Muscle of leg (tissue), 11 donors: ENCODE results near the gene SYNM. TPM values are rescaled to one million over a fixed set of nuclear protein-coding genes. Genes with fewer than 3 reads are reported as not detected.

Source experiments
- DNase-seq: peaks from one replicate; pipeline ENCODE4 v3.0.0; 2013
- H3K27ac ChIP-seq: one replicate; pipeline ENCODE4 v1.5.1; 2013; ENCODE audit warnings: mild to moderate bottlenecking, low read length, control low read depth
- H3K27me3 ChIP-seq: one replicate; pipeline ENCODE4 v1.6.1; 2013; ENCODE audit warnings: low read length; ENCODE audit not compliant: control insufficient read depth, insufficient read depth
- H3K36me3 ChIP-seq: one replicate; pipeline ENCODE4 v1.6.1; 2013; ENCODE audit warnings: low read length; ENCODE audit not compliant: control insufficient read depth, insufficient read depth
- H3K4me1 ChIP-seq: one replicate; pipeline ENCODE4 v1.6.1; 2013; ENCODE audit warnings: low read length; ENCODE audit not compliant: control insufficient read depth, insufficient read depth
- H3K4me3 ChIP-seq: one replicate; pipeline ENCODE4 v1.5.1; 2013; ENCODE audit warnings: low read length, control low read depth
- H3K9me3 ChIP-seq: replicated peaks from 2 replicates; pipeline ENCODE4 v1.6.1; 2013; ENCODE audit warnings: low read depth, low read length; ENCODE audit not compliant: control insufficient read depth
- WGBS: methylation state at CpG from one replicate; pipeline ENCODE4 v1.1.5; 2013; ENCODE audit warnings: missing lambda C conversion rate; ENCODE audit not compliant: insufficient coverage; 5-methylcytosine and 5-hydroxymethylcytosine counted together
- polyA plus RNA-seq, 8 donors: library from polyadenylated mRNA; unstranded; fragments of 120-200 nt; gene quantifications; one replicate each; pipeline versions ENCODE4 v1.2.1 to v1.2.3, GENCODE V29; 2013; ENCODE audit warnings: inconsistent platforms in 1 of 8, low replicate concordance in 1 of 8; ENCODE audit not compliant: insufficient read length in 8 of 8, insufficient read depth in 1 of 8
- total RNA-seq: library from RNA; stranded (reverse); fragments of 120-200 nt; gene quantifications from one replicate; pipeline ENCODE4 v1.2.4, GENCODE V29; 2013

Gene SYNM
- total and polyA plus RNA-seq, 9 donors, result 29.4 to 66.6 (median 46.5) TPM

- WGBS, result 86% methylated on average over 6 of the region's 8 CpGs
- H3K27me3 ChIP-seq, result no peaks in the 10 kb centered on the region
- DNase-seq, result no peak
- H3K4me3 ChIP-seq, result no peak overlapping the region
- H3K36me3 ChIP-seq, result peaks cover 8% of the 10 kb centered on the region
- H3K4me1 ChIP-seq, result peaks cover 7% of the 10 kb centered on the region
- H3K27ac ChIP-seq, result no peak overlapping the region
- no peaks in the 10 kb centered on the region for H3K9me3 ChIP-seq
Measured at GRCh38 chr15:99117111-99117510, 12.2 kb downstream of the SYNM start.

- Histone ChIP-seq H3K4me1 (peaks cover 7% of the 10 kb centered on the region), H3K9me3 (no peaks in the 10 kb centered on the region), H3K27ac (no peak overlapping the region), H3K4me3 (no peak overlapping the region), H3K27me3 (no peaks in the 10 kb centered on the region), H3K36me3 (peaks cover 8% of the 10 kb centered on the region)
- WGBS, result 86% methylated on average over 19 of the region's 20 CpGs
- no peak for DNase-seq
Measured at GRCh38 chr15:99117563-99118257, 12.8 kb downstream of the SYNM start.

DNA sequence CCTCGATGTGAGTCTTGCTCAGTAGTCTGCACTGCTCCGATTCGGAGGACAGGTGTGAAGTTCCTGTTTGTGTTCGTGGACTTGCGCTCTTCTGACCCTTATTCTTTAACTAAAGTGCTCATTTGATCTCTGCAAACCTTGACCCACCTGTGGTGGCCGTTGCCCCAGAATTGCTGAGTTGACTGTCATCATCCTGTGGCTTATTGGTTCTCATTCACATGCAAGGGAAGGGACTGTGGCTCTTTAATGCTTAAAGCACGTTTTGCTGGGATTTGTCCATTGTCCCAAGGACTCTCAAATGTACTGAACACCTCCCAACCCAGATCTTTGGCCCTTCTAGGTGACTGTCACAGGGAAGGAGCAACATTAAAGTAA, 13.4 kb downstream of the SYNM start:
- no peaks in the 10 kb centered on the region for H3K27me3 ChIP-seq
- H3K27ac ChIP-seq, result no peak overlapping the region
- no peak for DNase-seq
- no peaks in the 10 kb centered on the region for H3K9me3 ChIP-seq
- H3K36me3 ChIP-seq, result peaks cover 8% of the 10 kb centered on the region
- no peak overlapping the region for H3K4me3 ChIP-seq
- H3K4me1 ChIP-seq, result peaks cover 12% of the 10 kb centered on the region
- WGBS, result 84% methylated on average over 6 of the region's 7 CpGs

DNA sequence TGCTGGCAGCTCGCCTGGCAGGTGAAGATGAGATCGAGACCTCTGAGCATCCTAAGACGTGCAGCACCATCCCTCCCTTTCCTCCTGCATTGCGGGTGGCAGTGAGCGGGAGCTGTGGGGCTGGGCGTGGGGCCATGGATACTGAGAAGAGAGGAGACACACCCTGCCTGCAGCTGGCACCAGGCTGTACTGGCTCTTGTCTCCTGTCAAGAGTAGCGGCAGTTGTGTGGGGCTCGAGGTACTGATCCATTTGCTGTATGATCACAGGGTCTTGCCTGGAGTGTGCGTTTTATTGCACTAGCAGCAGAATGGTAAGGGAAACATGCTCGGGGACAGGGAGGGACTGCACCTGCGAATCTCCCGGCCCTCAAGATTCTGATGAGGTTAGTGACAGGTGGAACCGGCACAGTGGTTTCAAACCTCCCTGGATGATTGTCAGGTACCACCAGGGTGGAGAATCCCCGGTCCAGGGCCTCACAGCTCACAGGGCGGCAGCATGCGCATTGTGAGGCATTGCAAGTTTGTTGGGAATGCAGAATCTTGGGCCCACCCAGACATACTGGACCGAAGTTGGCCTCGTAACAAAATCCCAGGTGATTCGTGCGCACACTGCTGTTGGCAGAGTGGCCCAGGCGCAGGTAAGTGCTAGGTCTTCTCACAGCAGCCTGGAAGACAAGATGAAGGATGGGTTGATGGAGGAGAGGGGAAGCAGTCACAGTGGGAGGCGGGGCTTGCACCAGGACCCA, 14.1 kb downstream of the SYNM start:
- no peak overlapping the region for H3K27ac ChIP-seq
- H3K4me3 ChIP-seq, result no peak overlapping the region
- H3K9me3 ChIP-seq, result no peaks in the 10 kb centered on the region
- H3K36me3 ChIP-seq, result peaks cover 3% of the 10 kb centered on the region
- peaks cover 19% of the 10 kb centered on the region for H3K4me1 ChIP-seq
- DNase-seq, result no peak
- no peaks in the 10 kb centered on the region for H3K27me3 ChIP-seq
- 88% methylated on average over 17 of the region's 22 CpGs for WGBS

- DNase-seq, result no peak
- H3K4me3 ChIP-seq, result no peak overlapping the region
- WGBS, result 73% methylated on average over 11 of the region's 12 CpGs
- peaks cover 31% of the 10 kb centered on the region for H3K4me1 ChIP-seq
- no peaks in the 10 kb centered on the region for H3K36me3 ChIP-seq
- H3K9me3 ChIP-seq, result no peaks in the 10 kb centered on the region
- H3K27me3 ChIP-seq, result no peaks in the 10 kb centered on the region
- H3K27ac ChIP-seq, result no peak overlapping the region
Measured at GRCh38 chr15:99120050-99120777, 15.3 kb downstream of the SYNM start.

DNA sequence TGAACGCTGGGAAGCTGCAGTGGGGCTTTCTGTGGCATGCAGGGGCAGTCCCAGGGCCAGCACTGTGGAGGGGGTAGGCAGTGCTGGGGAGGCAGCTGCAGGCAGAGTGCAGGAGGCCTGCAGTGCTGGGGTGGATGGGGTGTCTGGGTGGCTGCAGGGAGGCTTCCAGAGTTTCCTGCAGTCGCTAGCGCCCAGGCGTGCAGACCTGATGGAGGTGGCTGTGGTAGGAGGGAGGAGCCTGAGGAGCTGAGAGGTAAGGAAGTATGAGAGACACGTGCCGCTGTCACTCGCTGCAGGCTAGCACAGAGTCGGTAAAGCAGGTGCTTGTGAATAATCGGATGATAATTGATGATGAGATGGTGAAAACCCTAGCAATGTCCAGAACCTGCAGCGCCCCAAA, 16.3 kb downstream of the SYNM start:
- Histone ChIP-seq H3K4me1 (peaks cover 40% of the 10 kb centered on the region), H3K4me3 (no peak overlapping the region), H3K27ac (no peak overlapping the region), H3K27me3 (no peaks in the 10 kb centered on the region), H3K36me3 (no peaks in the 10 kb centered on the region), H3K9me3 (no peaks in the 10 kb centered on the region)
- 77% methylated on average over 9 of the region's 10 CpGs for WGBS
- DNase-seq, result no peak

- H3K4me3 ChIP-seq, result no peak overlapping the region
- no peak for DNase-seq
- H3K27me3 ChIP-seq, result no peaks in the 10 kb centered on the region
- H3K36me3 ChIP-seq, result peaks cover under 1% of the 10 kb centered on the region
- no peak overlapping the region for H3K27ac ChIP-seq
- no peaks in the 10 kb centered on the region for H3K9me3 ChIP-seq
- peaks cover 42% of the 10 kb centered on the region for H3K4me1 ChIP-seq
- 93% methylated on average over 3 of the region's 8 CpGs for WGBS
Measured at GRCh38 chr15:99121691-99122410, 17.0 kb downstream of the SYNM start.

DNA sequence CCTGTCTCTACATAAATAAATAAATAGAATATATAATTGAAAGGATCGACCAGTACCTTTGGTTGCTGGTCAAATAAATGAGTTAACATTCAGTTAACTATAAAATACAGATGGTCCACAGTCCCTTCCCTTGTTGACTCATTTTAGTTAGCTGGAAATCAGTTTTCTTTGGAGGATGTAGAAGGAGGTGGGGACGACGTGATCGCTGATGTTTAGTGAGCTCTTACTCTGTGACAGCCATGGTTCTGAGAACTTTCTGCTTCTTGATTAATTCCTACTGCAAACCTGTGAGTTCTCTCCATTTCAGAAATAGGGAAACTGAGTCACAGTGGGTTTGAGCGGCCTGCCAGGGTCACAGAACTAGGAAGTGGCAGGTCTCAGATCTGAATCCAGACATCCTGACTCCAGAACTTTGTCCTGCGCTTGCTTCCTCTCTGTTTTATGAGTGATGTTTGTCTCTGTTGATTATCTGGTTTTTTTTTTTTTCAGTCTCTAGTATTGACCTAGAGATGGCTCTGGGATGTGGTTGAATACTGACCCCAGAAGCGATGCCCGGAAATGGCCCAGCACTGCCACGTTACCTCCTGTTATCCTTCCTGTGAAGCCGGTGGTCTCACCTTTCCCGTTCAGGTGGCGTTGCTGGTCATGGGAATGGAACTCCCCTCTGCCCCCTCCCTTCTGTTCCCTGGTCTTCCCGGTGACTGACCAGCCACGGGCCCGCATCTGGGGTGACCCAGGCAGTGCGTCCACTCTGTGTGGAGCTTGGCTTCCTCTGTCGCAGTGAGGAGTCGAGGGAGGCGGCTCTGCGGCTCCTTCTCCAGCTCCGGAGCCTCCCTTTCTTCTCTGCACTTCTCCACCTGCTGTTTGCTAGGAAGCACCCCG, 18.2 kb downstream of the SYNM start:
- Histone ChIP-seq H3K4me1 (peaks cover 42% of the 10 kb centered on the region), H3K4me3 (no peak overlapping the region), H3K9me3 (no peaks in the 10 kb centered on the region), H3K27ac (peak overlapping the region; percentile 81), H3K27me3 (no peaks in the 10 kb centered on the region), H3K36me3 (peaks cover 3% of the 10 kb centered on the region)
- DNase-seq, result no peak
- 35% methylated on average over 18 of the region's 22 CpGs for WGBS

DNA sequence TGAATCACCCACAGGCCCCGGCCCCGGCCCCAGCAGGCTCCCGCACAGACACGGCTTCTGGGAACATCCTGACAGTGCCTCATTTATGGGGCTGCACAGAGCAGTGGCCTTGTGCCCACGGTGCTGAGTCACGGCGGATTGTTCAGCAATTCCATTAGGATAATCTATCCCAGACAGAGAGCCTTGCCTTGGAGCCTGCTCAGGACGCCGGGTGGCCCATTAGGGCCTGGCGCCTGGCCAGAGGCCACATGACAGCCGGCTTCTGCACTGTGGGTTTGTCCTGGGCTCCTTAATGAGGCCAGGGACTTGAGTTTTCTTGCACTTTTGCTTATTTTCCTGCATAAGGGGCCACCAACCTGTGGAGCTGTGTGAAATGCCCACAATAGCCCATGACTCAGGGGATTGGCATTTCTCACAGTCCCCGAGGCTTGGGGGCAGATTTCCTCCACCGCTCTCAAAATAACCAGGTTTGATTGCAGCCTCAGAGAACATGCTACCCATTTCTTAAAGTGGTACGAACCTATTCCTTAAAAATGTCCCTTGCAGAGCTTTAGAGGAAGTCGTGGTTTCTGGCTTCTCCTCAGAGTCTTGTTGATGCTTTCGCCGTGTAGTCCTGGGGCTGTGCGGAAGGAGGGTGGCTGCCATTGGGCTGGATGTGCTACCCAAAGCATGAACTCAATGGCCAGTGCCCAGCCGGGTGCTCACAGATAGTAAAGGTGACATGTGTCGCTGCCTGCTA, 19.0 kb downstream of the SYNM start:
- Histone ChIP-seq H3K36me3 (peaks cover 3% of the 10 kb centered on the region), H3K27ac (peak overlapping the region; percentile 81), H3K4me1 (peaks cover 42% of the 10 kb centered on the region), H3K9me3 (no peaks in the 10 kb centered on the region), H3K27me3 (no peaks in the 10 kb centered on the region), H3K4me3 (no peak overlapping the region)
- 14% methylated on average over 18 of the region's 20 CpGs for WGBS
- DNase-seq, result peak; percentile 86
